Measurements from ENCODE around the gene CDK5RAP1. TPM values are rescaled to one million over a fixed set of nuclear protein-coding genes. Genes with fewer than 3 reads are reported as not detected.

Gene CDK5RAP1
- total and polyA plus RNA-seq, 3 experiments from 2014 or later: 33.5 to 46.4 (median 41.6) TPM

Other genes with a start within 250 kb of the CDK5RAP1 start
- gene BPIFA2, start 233.4 kb downstream of the CDK5RAP1 start, total RNA-seq: not detected
- gene BPIFA2, start 233.4 kb downstream of the CDK5RAP1 start, polyA plus RNA-seq: not detected
- not detected for gene BPIFA3, start 184.2 kb downstream of the CDK5RAP1 start, total RNA-seq
- gene BPIFA3, start 184.2 kb downstream of the CDK5RAP1 start, polyA plus RNA-seq: not detected
- not detected for gene BPIFA1, start 165.5 kb downstream of the CDK5RAP1 start, total RNA-seq
- gene BPIFA1, start 165.5 kb downstream of the CDK5RAP1 start, polyA plus RNA-seq: not detected
- not detected for gene BPIFB1, start 118.3 kb downstream of the CDK5RAP1 start, total RNA-seq
- not detected for gene BPIFB1, start 118.3 kb downstream of the CDK5RAP1 start, polyA plus RNA-seq
- gene SNTA1, start 42.2 kb upstream of the CDK5RAP1 start, total RNA-seq: 1 to 10 TPM; 4.6 to 5.6 TPM
- gene SNTA1, start 42.2 kb upstream of the CDK5RAP1 start, polyA plus RNA-seq: 11.8 TPM
- gene CBFA2T2, start 88.6 kb upstream of the CDK5RAP1 start, total RNA-seq: 10 to 100 TPM; 10.7 to 11.9 TPM
- gene CBFA2T2, start 88.6 kb upstream of the CDK5RAP1 start, polyA plus RNA-seq: 25.8 TPM